CMK (cell line): ENCODE data around the gene TTBK1.

Experiments
- DNase-seq: peaks from one replicate; pipeline ENCODE4 v3.0.0-alpha.2; 2010; ENCODE audit warnings: low read depth

The TTBK1 gene

DNA sequence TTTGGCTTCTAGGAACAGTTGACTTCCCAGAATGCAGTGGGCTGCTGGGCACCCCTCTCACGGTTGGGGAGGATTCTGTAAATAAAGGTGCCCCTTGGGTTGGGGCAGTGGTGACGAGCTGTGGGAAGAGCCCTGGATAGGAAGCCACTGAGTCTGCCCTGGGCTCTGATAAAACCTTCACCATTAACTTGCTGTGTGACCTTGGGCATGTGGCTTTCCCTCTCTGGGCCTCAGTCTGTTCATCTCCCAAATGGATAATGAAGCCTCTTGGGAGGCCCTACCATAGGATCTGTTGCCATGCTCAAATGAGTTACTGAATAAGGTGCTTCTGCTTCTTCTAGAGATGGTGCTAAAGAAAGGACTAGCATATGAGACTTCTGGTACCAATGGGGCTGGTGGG lies 61.6 kb downstream of the TTBK1 start:
- DNase-seq = no peak

DNA sequence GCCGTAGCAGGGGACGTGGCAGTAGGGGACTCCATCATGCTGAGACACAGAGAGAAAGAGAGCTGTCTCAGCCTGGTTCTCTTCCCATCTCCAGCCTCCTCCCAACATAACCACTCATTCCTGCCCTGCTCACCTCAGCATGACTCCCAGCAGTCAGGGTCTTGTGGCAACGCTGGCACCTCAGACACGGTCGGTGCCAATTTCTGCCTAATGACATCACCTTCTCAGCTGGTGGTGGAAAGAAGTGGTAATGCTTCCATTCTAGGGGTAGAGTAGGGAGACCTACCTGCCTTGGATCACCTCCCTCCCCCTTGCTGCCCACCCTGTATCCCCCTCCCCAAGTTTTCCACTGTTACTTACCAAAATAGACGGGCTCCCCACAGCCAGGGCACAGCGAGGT lies 62.8 kb downstream of the TTBK1 start:
- DNase-seq = no peak

DNA sequence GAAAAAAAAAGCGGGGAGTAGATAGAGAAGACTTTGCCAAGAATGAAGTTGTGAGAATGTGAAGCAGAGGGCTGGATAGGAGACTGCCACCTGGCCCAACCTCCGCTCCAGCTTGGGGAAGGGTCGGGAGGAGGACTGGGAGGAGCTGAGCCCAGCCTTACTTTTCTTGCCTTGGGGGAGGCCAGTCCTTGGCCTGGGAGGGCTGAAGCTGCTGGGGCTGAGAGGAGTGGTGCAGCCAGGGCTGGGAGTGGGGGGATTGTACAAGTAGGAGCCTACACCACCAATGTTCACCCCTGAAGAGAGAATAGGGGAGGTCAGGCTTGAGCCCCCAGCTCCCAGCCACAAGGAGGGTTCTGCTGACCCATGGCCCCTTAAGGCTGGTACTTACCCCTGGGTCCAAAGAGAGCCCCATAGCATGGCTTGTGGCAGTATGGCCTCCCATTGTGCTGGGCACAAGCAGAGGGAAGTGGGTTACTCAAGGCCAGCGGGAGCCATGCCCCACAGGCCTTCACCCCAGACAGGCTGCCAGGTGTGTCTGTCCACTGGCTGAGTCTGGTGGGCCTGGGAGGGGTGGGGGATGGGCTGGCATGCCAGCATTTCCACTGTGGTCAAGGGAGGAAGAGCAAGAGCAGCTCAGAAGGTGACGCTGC lies 64.3 kb downstream of the TTBK1 start:
- DNase-seq = no peak

DNA sequence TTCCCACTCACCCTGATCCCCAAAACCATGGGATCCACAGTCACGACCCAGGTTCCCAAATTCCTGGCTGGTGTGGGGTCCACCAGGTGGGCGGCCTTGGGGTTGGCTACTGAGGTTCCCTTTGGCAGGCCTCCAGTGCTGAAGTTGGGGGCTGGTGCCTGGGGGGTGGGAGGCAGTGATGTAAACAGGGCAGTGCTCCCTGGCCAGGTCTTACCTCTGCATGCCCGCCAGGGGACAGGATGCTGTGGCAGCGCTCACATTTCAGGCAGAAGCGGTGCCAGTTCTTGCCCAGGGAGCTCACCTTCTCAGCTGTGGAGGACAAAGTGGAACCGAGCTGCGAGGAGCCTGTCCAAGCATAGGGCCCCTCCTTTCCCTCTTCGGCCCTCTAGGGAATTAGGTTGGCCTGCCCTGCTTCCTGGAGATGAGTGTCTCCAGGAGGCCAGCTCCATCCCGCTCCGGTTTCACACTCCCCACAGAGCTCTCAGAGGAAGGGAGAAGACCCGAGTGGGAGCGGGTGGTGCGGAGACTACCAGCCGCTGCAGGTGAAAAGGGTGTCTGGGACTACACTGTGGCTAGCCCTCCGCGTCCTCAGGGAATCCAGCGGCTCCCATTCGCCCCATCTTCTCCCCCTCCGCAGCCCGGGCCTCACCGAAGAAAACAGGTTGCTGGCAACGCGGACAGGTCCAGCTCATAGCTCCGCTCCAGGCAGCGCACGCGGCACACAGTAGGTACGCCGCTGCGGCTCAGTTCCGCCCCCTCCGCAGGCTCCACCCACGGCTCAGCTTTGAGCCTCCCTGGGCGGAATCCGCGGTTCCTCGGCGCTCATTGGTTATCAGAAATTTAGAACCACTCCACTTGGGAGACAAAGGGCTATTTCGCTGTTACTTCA lies 65.1 kb downstream of the TTBK1 start, which contains the start of gene CRIP3:
Gene CRIP3, minus strand, starts transcription at position 726 of the 889 bp plus-strand sequence. Its CDS starts 34 bp downstream, at position 692.
- DNase-seq = no peak

DNA sequence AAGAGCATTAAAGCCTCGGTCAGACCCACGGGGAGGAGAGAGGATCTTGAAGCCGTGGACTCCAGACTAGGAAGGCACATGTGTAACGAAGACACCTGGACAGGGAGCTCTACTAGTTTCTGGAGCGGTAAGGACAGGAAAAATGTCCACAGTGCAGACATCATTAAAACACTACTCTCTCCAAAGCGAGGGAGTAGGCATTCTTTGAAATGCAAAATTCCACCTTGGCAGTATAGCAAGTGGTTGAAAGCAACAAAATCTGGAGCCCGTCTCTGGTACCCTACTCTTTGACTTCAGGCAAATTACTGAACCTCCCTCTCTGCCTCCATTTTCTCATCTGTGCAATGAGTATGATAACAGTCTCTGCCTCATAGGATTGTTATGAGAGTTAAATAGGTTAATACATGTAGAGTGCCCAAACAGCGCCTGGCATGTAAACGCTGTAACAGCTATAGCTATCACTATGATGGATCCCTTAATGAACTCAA lies 65.8 kb downstream of the TTBK1 start:
- DNase-seq = no peak

DNA sequence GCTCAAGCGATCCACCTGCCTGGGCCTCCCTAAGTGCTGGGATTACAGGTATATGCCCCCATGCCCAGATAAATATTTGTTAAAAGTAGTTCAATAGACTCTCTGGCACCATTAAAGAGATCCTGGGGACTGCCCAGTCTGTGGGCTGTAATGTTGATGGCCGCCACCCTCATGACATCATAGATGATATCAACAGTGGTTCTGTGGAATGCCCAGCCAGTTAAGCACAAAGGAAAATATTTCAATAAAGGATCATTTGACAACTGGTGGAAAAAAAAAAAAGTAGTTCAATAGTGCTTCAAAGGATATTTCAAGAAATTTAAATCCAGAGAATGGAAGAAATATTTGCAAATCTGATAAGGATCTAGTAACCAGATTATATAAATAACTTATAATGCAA lies 66.9 kb downstream of the TTBK1 start:
- no peak for DNase-seq

DNA sequence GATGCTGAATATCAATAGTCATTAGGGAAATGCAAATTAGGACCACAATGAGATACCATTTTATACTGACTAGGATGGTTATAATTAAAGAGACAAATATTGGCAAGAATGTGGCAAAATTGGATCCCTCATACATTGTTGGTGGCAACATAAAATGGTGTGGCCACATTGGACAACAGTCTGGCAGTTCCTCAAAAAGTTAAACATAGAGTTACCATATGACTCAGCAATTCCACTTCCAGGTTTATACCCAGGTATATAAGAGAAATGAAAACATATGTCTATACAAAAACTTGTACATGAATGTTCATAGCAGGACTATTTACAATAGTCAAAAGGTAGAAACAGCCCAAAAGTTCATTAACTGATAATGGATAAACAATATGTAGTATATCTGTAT lies 67.3 kb downstream of the TTBK1 start:
- DNase-seq = no peak

DNA sequence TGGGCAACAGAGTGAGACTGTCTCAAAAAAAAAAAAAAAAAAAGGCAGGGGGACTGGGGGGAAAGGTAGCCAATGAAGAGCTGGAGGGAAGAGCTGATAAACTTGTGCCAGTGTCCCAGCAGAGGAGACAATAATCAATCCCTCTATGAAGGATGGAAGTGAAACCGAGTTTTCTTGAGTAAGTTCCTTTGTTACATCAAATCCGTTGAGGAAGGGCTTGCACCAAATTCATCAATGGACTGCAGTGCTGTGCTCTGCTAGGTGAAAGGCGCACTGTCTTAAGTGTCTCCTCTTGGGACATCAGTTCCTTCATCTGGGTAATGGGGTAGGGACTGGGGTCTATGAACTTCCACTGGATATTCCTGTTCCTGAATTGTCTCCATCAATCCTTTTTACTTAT lies 68.4 kb downstream of the TTBK1 start:
- no peak for DNase-seq

DNA sequence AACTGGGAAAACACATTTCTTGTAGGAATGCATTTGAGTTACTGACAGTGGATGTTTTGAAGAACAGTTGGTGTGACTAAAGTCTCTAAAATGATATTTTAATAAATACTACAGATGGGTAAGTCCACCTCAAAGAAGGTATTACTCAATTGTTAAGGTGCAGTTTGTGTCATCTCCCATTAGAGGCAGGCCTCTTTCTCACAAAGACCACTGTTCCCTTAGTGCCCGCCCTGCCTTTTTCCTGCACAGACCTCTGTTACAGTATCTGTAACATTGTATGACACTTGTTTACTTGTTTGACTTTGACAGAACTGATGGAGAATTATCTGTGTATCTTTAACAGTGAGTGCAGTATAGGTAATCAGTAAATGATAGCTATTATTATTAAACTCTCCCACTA lies 70.5 kb downstream of the TTBK1 start:
- no peak for DNase-seq

DNA sequence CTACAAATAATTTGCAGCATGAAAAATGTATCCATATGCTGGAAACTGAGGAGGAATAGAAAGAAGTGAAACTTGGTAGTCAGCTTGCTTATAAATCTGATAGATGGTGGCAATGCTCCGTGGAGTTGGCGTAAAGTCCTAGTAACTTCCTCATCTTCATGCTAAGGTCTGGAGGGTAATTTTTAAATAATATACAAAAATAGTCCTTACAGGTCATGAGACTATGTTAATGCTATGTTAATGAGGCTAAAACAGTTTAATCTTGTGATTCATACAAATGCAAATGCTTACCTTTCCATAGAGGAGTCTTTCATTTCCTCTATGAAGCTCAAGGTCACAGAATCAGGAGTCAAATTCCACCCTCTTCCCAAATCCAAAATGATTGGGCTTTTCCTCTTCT lies 74.7 kb downstream of the TTBK1 start:
- no peak for DNase-seq

DNA sequence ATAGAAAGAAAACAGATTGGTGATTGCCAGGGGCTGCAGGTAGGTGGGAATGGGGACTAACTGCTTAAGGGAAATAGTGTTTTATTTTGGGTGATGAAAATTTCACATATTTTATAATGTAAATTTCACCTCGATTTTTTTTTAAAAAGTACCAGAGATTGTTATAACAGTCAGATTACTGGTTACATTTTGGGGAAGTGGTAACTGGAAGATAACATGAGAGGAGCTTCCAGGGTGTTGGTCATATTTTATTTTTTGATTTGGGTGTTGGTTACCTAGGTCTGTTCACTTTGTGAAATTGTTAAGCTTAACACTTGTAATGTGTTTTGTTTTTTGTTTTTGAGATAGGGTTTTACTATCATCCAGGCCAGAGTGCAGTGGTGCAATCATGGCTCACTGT lies 82.6 kb downstream of the TTBK1 start:
- DNase-seq = no peak

DNA sequence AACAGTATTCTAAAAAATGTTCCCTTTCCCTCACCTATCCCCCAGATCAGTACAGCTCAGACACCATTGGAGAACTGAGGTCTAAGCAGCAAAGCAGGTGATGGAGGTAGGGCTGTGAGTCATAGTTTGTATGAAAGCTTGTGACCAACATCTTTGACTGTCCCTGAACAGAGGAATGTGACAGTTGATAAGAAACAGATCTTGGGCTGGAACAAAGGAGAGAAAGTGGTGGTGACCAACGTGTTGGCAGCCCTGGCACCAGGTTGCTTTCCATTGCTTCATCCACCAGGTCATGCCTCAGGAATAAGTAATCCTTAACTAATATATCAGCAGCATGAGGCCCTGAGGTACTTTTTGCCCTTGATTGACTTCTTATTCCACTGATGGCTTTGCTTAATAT lies 85.2 kb downstream of the TTBK1 start:
- DNase-seq = no peak

DNA sequence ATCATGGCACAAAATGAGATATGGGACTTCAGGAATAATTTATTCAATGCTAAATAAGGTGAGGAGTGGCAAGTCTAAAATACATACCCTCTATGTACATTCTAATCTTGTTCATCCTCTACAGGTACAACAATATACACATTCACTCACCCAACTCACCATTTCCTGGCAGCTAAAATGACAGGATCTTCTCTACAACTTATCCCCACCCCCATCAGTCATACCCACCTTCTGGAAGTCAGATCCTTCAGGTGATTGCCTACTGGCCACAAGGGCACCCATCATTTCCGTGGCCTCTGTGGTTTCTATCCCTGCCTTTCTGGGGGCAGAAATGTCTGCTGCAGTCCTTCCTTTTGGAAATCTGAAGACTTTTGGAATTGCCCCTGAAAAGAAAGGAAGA lies 88.2 kb downstream of the TTBK1 start:
- DNase-seq = no peak

DNA sequence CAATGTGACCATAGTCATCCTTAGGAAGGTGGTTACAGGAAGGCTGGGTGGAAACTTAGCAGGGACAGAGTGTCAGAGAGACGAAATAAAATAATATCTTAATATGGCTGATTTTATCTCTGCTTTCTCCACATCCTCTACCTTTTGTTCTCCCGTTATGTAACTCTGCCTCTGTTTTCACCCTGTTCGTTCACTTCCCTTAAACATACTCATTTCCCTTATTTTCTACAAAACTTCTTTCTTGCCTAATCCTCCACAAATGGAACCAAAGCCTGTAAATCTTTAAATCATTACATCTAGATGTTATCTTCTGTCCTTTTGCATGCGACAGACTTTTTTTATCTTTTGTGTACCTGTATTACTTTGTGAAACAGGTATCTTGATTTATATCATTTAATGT lies 88.6 kb downstream of the TTBK1 start:
- no peak for DNase-seq

DNA sequence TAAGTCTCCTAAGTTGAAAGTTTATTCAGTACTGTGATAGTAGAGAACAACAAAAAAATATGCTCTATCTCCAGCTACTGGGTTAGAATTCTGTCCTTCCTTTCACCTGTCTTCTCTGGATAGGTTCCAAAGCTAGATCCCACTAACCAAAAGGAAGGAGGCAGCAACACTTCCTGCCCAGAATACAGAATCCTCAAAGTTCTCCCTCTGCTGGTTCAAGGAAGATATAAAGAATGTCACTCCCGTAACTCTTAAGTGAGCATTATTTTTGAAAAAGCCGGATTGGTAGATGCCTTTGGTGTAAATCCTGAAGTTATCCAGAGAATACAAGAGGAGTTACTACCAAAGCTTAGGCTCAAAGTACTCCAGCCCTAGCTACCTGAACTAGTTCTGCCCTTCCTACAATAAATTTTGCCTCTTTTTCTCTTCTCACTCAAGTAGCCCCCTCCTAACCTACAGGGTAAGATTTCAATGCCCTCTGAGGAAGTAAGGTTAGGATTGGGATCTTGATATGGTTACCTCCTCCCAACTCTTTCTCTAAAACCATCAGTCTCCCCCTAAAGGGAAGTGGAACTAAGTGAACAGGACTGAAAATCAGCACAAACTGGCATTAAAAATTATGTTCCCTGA lies 91.3 kb downstream of the TTBK1 start:
- DNase-seq = peak; percentile 12

DNA sequence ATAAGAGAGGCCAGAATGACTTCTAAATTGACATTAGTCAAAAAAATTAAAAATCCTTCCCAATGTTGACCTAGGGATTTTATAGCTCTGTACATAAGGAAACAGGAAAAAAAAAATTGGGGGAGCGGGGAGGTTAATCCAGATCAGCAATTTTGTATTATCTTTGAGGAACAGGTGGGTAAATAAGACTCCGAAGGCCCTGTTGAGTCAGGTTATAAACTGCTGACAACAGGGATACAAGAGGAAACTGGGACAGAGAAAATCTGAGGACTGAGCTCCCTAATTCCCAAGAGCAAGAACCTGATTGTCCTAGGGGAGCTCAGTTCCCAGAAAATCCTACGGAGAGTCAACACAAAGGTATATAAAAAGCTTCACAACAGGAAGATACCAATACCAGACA lies 92.2 kb downstream of the TTBK1 start:
- no peak for DNase-seq

DNA sequence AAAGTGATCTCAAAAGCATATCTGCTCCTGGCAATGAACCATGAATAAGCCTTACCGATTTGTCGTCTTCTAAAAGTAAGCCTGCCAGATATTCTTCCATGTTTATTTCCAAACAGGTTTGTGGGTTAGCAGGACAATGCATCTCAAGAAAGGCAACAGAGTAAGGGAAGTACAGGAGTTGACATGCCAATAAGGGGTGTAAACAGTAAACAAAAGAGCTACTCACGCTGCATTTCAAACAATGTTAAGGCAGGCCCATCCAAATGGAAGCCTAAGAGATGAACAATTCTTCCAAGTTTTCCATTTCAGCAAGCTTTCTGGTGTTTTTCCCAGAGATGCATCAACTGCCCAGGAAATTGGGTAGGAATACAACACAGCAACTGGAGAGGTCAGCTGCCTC lies 93.1 kb downstream of the TTBK1 start:
- no peak for DNase-seq
